Rectal smooth muscle tissue (tissue), 1 donor: Measurements from ENCODE around the gene FAM76B.

Experiments used
- H3K27ac ChIP-seq: one replicate; pipeline ENCODE4 v1.7.0; 2013; ENCODE audit warnings: low read depth, low read length, inconsistent platforms
- H3K27me3 ChIP-seq: one replicate; pipeline ENCODE4 v1.7.0; 2013; ENCODE audit warnings: low read length; ENCODE audit not compliant: control insufficient read depth, insufficient read depth
- H3K36me3 ChIP-seq: one replicate; pipeline ENCODE4 v1.7.0; 2013; ENCODE audit warnings: low read length; ENCODE audit not compliant: control insufficient read depth, insufficient read depth
- H3K4me1 ChIP-seq: one replicate; pipeline ENCODE4 v1.7.0; 2013; ENCODE audit warnings: low read length; ENCODE audit not compliant: control insufficient read depth, insufficient read depth
- H3K4me3 ChIP-seq: one replicate; pipeline ENCODE4 v1.7.0; 2013; ENCODE audit warnings: low read length
- H3K9ac ChIP-seq: one replicate; pipeline ENCODE4 v1.7.0; 2013; ENCODE audit warnings: low read length

FAM76B gene

DNA sequence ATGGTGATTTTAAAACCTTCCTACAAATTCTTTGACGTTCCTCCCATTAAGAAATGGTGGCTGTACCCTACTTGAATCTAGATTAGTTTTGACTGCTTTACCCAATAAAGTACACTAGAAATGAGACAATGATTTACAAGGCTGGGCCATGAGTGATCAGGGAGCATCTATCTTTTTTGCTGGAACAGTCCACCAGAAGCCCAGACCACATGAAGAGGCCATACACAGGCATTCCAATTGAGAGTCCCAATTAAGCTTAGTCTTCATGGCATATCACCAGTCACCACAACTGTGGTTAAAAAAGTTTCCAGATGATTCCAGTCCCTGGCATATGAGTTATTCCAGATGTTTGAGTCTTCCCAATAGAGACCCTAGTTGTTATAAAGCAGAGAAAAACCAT is 39.5 kb downstream of the FAM76B start:
- Histone ChIP-seq H3K4me1 (no peaks in the 10 kb centered on the region), H3K9ac (no peak overlapping the region), H3K27me3 (no peaks in the 10 kb centered on the region), H3K4me3 (no peak overlapping the region), H3K36me3 (no peaks in the 10 kb centered on the region), H3K27ac (no peak overlapping the region)

DNA sequence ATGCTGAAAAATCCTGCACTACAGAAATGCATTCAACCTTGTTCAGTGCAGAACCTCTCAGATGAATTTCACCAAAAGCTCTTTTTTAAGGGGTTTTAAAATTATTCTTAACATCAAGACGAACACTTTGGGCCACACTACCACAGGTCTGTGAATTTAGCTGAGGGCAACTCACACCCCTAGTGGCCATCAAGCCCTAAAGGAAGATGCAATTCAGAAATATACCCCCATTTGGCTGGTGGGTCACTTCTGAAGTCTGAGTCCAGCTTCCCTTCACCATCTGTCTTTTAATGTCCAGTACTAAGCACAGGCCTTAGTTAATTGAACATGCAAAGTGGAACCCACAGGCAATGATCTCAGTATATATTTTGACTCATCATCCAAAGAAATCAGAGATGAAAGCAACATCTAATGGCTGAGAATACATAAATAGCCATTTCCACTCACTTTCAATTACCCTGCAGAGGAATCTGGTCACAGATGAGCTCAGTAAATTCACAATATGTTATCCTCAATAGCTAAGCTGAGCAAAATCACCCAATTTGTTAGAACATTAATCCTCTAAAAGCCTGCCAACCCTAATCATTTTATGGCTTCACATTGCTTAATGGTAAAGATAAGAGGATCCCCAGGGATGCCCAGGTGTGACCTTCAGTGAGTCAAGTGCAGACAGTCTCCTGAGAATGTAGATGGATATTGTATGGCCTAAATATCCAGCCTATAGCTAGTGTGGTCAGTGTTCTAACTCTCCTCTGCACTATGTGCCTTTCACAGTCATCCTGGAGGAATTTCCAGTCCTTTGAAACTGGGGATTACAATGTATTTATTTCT is 50.3 kb downstream of the FAM76B start:
- no peak overlapping the region for H3K9ac ChIP-seq
- H3K27me3 ChIP-seq, result no peaks in the 10 kb centered on the region
- no peaks in the 10 kb centered on the region for H3K4me1 ChIP-seq
- H3K27ac ChIP-seq, result no peak overlapping the region
- no peaks in the 10 kb centered on the region for H3K36me3 ChIP-seq
- H3K4me3 ChIP-seq, result no peak overlapping the region

DNA sequence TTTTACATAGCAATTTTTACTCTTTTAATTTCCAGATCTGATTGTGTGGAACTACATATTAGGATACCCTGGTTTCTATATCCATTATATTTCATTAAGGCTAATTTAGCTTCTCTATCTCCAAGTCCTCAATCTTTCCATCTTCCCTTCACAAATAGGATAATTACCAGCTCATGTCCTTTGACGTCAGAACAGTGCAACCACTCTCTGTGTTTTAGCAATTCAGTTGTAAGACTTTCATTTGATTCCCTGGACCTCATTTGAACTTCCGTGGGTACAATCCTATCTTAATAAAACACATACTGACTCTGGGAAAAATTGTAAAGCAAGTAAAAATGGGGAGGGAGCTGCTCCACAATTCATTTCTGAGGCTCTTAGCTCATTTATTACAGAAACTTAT is 52.8 kb downstream of the FAM76B start:
- H3K27me3 ChIP-seq, result no peaks in the 10 kb centered on the region
- no peak overlapping the region for H3K4me3 ChIP-seq
- H3K36me3 ChIP-seq, result no peaks in the 10 kb centered on the region
- H3K9ac ChIP-seq, result no peak overlapping the region
- no peaks in the 10 kb centered on the region for H3K4me1 ChIP-seq
- H3K27ac ChIP-seq, result no peak overlapping the region

DNA sequence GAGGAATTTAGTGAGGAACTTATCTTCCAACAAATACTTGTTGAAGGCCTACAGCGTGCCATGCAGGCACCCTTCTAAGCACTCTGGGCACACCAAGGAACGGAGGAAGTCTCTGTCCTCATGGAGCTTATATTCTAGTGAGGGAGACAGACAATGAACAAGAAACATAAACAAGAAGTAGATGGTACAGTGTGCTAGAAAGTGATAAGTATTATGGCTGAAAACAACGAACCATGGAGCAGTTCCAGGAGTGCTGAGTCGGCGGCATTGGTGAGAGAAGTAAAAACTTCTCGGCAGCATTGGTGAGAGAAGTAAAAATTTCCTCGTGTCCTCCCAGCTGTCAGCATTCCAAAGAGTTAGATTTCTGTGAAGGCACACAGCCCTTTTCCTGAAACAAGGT is 53.2 kb downstream of the FAM76B start:
- Histone ChIP-seq H3K27ac (no peak overlapping the region), H3K4me3 (no peak overlapping the region), H3K9ac (no peak overlapping the region), H3K27me3 (no peaks in the 10 kb centered on the region), H3K36me3 (no peaks in the 10 kb centered on the region), H3K4me1 (no peaks in the 10 kb centered on the region)

GRCh38 chr11:95734009-95734572 is 55.5 kb downstream of the FAM76B start:
- Histone ChIP-seq H3K4me3 (no peak overlapping the region), H3K9ac (no peak overlapping the region), H3K27me3 (no peaks in the 10 kb centered on the region), H3K4me1 (no peaks in the 10 kb centered on the region), H3K36me3 (no peaks in the 10 kb centered on the region), H3K27ac (no peak overlapping the region)

DNA sequence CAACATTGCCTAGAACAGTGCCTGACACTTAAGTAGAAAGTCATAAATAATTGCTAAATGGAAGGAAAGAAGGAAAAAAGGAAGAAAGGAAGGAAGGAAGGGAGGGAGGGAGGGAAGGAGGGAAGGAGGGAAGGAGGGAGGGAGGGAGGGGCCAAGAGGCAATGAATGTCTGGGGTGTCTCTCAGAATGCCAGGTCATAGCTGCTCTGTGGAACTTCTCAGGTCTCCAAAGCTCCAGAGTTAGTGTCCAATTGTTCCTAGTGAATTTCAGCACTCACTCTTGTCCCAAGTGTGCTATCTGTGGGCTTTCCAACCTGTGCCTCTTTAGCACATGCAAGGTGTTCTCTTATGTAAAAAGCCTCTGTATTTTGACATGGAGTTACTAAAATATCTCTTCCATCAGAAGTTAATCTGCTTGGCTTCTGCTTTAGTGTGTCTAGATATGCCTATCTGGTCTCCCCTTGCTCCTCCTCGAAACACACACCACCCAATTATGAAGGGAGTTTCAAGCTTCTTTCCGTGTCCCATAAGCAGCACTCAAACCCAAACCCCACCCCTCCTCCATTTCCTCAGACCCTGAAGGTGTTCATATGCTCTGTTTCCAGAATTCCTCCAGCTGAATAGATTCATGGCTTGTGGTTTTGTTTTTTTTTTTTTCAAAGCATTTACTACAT is 56.5 kb downstream of the FAM76B start:
- no peak overlapping the region for H3K27ac ChIP-seq
- no peak overlapping the region for H3K4me3 ChIP-seq
- H3K27me3 ChIP-seq, result no peaks in the 10 kb centered on the region
- no peaks in the 10 kb centered on the region for H3K36me3 ChIP-seq
- no peaks in the 10 kb centered on the region for H3K4me1 ChIP-seq
- H3K9ac ChIP-seq, result no peak overlapping the region

DNA sequence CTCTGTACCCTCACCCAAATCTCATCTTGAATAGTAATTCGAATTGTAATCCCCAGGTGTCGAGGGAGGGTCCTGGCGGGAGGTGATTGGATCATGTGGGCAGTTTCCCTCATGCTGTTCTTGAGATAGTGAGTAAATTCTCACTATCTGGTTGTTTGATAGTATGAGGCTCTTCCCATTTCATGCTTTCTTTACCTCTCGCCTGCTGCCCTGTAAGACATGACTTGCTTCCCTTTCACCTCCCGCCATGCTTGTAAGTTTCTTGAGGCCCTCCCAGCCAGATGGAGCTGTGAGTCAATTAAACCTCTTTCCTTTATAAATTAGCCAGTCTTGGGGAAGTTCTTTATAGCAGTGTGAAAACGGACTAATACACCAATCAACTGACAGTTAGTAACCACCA is 60.1 kb downstream of the FAM76B start:
- no peak overlapping the region for H3K4me3 ChIP-seq
- no peak overlapping the region for H3K27ac ChIP-seq
- no peaks in the 10 kb centered on the region for H3K27me3 ChIP-seq
- H3K36me3 ChIP-seq, result no peaks in the 10 kb centered on the region
- H3K9ac ChIP-seq, result no peak overlapping the region
- no peaks in the 10 kb centered on the region for H3K4me1 ChIP-seq

DNA sequence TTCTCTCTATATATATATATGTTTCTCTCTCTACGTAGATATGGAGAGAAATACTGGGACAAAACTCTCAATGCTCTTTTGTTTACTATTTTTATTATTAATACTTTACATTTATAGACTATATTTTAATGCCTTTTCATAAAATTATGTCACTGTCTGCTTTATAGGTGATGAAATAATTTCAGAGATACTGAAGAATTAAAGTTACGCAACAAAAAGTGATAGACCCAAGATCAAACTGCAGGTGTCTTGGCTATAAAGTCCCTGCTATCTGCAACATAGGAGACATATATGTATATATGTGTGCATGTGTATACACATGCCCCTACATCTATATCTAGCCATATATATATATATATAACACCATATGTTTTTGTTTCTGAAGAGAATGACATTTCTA is 60.8 kb downstream of the FAM76B start:
- Histone ChIP-seq H3K27ac (no peak overlapping the region), H3K4me1 (no peaks in the 10 kb centered on the region), H3K4me3 (no peak overlapping the region), H3K27me3 (no peaks in the 10 kb centered on the region), H3K36me3 (no peaks in the 10 kb centered on the region), H3K9ac (no peak overlapping the region)

GRCh38 chr11:95728094-95728493 is 61.5 kb downstream of the FAM76B start:
- H3K36me3 ChIP-seq, result no peaks in the 10 kb centered on the region
- no peak overlapping the region for H3K9ac ChIP-seq
- no peak overlapping the region for H3K27ac ChIP-seq
- H3K27me3 ChIP-seq, result no peaks in the 10 kb centered on the region
- no peaks in the 10 kb centered on the region for H3K4me1 ChIP-seq
- no peak overlapping the region for H3K4me3 ChIP-seq

GRCh38 chr11:95727620-95728019 is 62.0 kb downstream of the FAM76B start:
- H3K4me3 ChIP-seq, result no peak overlapping the region
- no peak overlapping the region for H3K9ac ChIP-seq
- no peak overlapping the region for H3K27ac ChIP-seq
- H3K4me1 ChIP-seq, result no peaks in the 10 kb centered on the region
- no peaks in the 10 kb centered on the region for H3K36me3 ChIP-seq
- H3K27me3 ChIP-seq, result no peaks in the 10 kb centered on the region

DNA sequence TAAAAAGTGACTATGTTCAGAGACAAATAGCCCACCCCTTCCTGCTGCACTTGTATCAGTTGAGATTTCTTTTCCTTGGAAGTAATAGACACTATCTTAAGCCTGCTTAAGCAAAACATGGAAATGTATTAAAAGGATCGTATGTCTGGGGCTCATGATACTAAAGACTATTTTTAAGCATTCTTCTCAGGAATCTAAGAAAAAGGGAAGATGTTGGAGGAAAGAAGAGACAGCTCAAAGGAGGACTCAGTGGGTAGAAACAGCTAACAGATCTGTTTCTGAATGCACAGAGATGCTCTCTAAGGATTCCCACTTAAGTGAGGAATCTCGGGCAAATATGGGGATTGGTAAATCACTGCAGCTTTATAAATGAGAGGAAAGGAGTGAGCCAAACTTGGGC is 62.5 kb downstream of the FAM76B start:
- Histone ChIP-seq H3K27ac (no peak overlapping the region), H3K27me3 (no peaks in the 10 kb centered on the region), H3K4me1 (no peaks in the 10 kb centered on the region), H3K4me3 (no peak overlapping the region), H3K9ac (no peak overlapping the region), H3K36me3 (no peaks in the 10 kb centered on the region)

GRCh38 chr11:95725196-95725595 is 64.4 kb downstream of the FAM76B start:
- no peak overlapping the region for H3K27ac ChIP-seq
- H3K9ac ChIP-seq, result no peak overlapping the region
- H3K4me3 ChIP-seq, result no peak overlapping the region
- no peaks in the 10 kb centered on the region for H3K27me3 ChIP-seq
- no peaks in the 10 kb centered on the region for H3K36me3 ChIP-seq
- H3K4me1 ChIP-seq, result no peaks in the 10 kb centered on the region
